WTC11 (cell line): Measurements from ENCODE around the gene UHRF1. TPM values are rescaled to one million over a fixed set of nuclear protein-coding genes. Genes with fewer than 3 reads are reported as not detected.
"Not testable (repeated sequence)": the region's sequence is repeated elsewhere in the genome, so short reads cannot be mapped to it uniquely, and the experiment has no call there.

Experiments
- ATAC-seq: fragments of 200-7000 bp; cut with Tn5 transposase; 2 replicates; pipeline ENCODE4 v1.10.0; 2021; ENCODE audit warnings: mild to moderate bottlenecking, moderate library complexity
- CTCF ChIA-PET: fragments of 300-600 bp; sonication (Branson Sonifier 250); formaldehyde crosslinking; loops from one replicate; lab custom pipeline; 2021; ENCODE audit warnings: antibody characterized with exemption; lab: Charles Lee
- POLR2A ChIA-PET: fragments of 350-600 bp; sonication (Branson Sonifier 250); formaldehyde crosslinking; loops from one replicate; lab custom pipeline; 2021; ENCODE audit warnings: antibody characterized with exemption; lab: Charles Lee
- DNase-seq: peaks from one replicate; pipeline ENCODE4 v3.0.0; 2021; ENCODE audit warnings: low spot score
- H3K27ac Mint-ChIP-seq: 2 replicates; pipeline ENCODE4 v1.8.0; 2021; ENCODE audit warnings: mixed read lengths
- H3K27me3 Mint-ChIP-seq: 2 replicates; pipeline ENCODE4 v1.8.0; 2021; ENCODE audit warnings: low read depth, mild to moderate bottlenecking, moderate library complexity, mixed read lengths
- H3K36me3 Mint-ChIP-seq: 2 replicates; pipeline ENCODE4 v1.8.0; 2021; ENCODE audit warnings: mixed read lengths
- H3K4me1 Mint-ChIP-seq: 2 replicates; pipeline ENCODE4 v1.8.0; 2022; ENCODE audit warnings: mixed read lengths
- H3K4me3 Mint-ChIP-seq: 2 replicates; pipeline ENCODE4 v1.8.0; 2021; ENCODE audit warnings: mild to moderate bottlenecking, moderate library complexity, mixed read lengths
- H3K9me3 Mint-ChIP-seq: 2 replicates; pipeline ENCODE4 v1.8.0; 2021; ENCODE audit warnings: mixed read lengths
- ATF1 ChIP-seq: sonication (generic); formaldehyde crosslinking; IDR thresholded peaks from 2 replicates; pipeline ENCODE4 v1.8.1; 2023; ENCODE audit warnings: mild to moderate bottlenecking, moderate library complexity, missing genetic modification reagents
- ETV6 ChIP-seq: sonication (generic); formaldehyde crosslinking; IDR thresholded peaks from 2 replicates; pipeline ENCODE4 v1.8.1; 2022; ENCODE audit warnings: mild to moderate bottlenecking, missing genetic modification reagents
- FOXK1 ChIP-seq: sonication (generic); formaldehyde crosslinking; IDR thresholded peaks from 2 replicates; pipeline ENCODE4 v1.8.0; 2022; ENCODE audit warnings: mild to moderate bottlenecking, moderate library complexity, missing genetic modification reagents
- FOXP1 ChIP-seq: sonication (generic); formaldehyde crosslinking; IDR thresholded peaks from 2 replicates; pipeline ENCODE4 v1.8.0; 2022; ENCODE audit warnings: missing genetic modification reagents, mild to moderate bottlenecking, moderate library complexity, borderline replicate concordance
- GABPB1 ChIP-seq: sonication (generic); formaldehyde crosslinking; IDR thresholded peaks from 2 replicates; pipeline ENCODE4 v1.8.1; 2023; ENCODE audit warnings: mild to moderate bottlenecking, missing genetic modification reagents
- HMGA2 ChIP-seq: fragments of 250-450 bp; sonication (Bioruptor Pico); IDR thresholded peaks from 2 replicates; pipeline ENCODE4 v1.4.0; 2021; ENCODE audit warnings: mild to moderate bottlenecking, moderate library complexity
- JUN ChIP-seq: sonication (generic); formaldehyde crosslinking; IDR thresholded peaks from 2 replicates; pipeline ENCODE4 v1.8.0; 2023; ENCODE audit warnings: mild to moderate bottlenecking, missing genetic modification reagents
- MXD4 ChIP-seq: fragments of 250-450 bp; sonication (Bioruptor Pico); IDR thresholded peaks from 2 replicates; pipeline ENCODE4 v1.8.0; 2021; ENCODE audit warnings: mild to moderate bottlenecking, moderate library complexity, borderline replicate concordance
- SOX15 ChIP-seq: fragments of 250-450 bp; sonication (Bioruptor Pico); IDR thresholded peaks from 2 replicates; pipeline ENCODE4 v1.9.0; 2021; ENCODE audit warnings: mild to moderate bottlenecking
- SP1 ChIP-seq: sonication (generic); formaldehyde crosslinking; conservative IDR thresholded peaks from 2 replicates; pipeline ENCODE4 v1.8.1; 2022; ENCODE audit warnings: missing genetic modification reagents
- STAT6 ChIP-seq: sonication (generic); formaldehyde crosslinking; conservative IDR thresholded peaks from 2 replicates; pipeline ENCODE4 v1.8.1; 2023; ENCODE audit warnings: mild to moderate bottlenecking, low read depth, missing genetic modification reagents, moderate library complexity
- TEAD1 ChIP-seq: sonication (generic); formaldehyde crosslinking; IDR thresholded peaks from 2 replicates; pipeline ENCODE4 v1.8.0; 2022; ENCODE audit warnings: mild to moderate bottlenecking, missing genetic modification reagents
- USF1 ChIP-seq: sonication (generic); formaldehyde crosslinking; IDR thresholded peaks from 2 replicates; pipeline ENCODE4 v1.8.0; 2022; ENCODE audit warnings: mild to moderate bottlenecking, missing genetic modification reagents
- USF2 ChIP-seq: sonication (generic); formaldehyde crosslinking; IDR thresholded peaks from 2 replicates; pipeline ENCODE4 v1.8.1; 2023; ENCODE audit warnings: mild to moderate bottlenecking, missing genetic modification reagents, moderate library complexity
- ZBTB21 ChIP-seq: sonication (generic); formaldehyde crosslinking; IDR thresholded peaks from 2 replicates; pipeline ENCODE4 v1.8.1; 2023; ENCODE audit warnings: mild to moderate bottlenecking, missing genetic modification reagents, borderline replicate concordance
- ZMAT4 ChIP-seq: fragments of 250-450 bp; sonication (Bioruptor Pico); IDR thresholded peaks from 2 replicates; pipeline ENCODE4 v1.9.0; 2021; ENCODE audit warnings: mild to moderate bottlenecking
- ZNF138 ChIP-seq: sonication (generic); formaldehyde crosslinking; conservative IDR thresholded peaks from 2 replicates; pipeline ENCODE4 v1.8.1; 2022; ENCODE audit warnings: mild to moderate bottlenecking, moderate library complexity, missing genetic modification reagents
- ZNF232 ChIP-seq: sonication (generic); formaldehyde crosslinking; IDR thresholded peaks from 2 replicates; pipeline ENCODE4 v1.8.0; 2022; ENCODE audit warnings: mild to moderate bottlenecking, missing genetic modification reagents
- ZNF317 ChIP-seq: sonication (generic); formaldehyde crosslinking; IDR thresholded peaks from 2 replicates; pipeline ENCODE4 v1.8.1; 2023; ENCODE audit warnings: low read depth, mild to moderate bottlenecking, moderate library complexity, missing genetic modification reagents, borderline replicate concordance
- ZNF423 ChIP-seq: fragments of 250-450 bp; sonication (Bioruptor Pico); IDR thresholded peaks from 2 replicates; pipeline ENCODE4 v2.1.2; 2022; ENCODE audit warnings: mild to moderate bottlenecking, moderate library complexity
- ZNF671 ChIP-seq: fragments of 250-450 bp; sonication (Bioruptor Pico); IDR thresholded peaks from 2 replicates; pipeline ENCODE4 v1.8.0; 2021; ENCODE audit warnings: mild to moderate bottlenecking
- total RNA-seq: library from RNA; stranded (reverse); gene quantifications from 3 replicates; pipeline ENCODE4 v1.2.3, GENCODE V29; 2021
- TF ChIP-seq, protein P1 (sequence below): sonication (generic); formaldehyde crosslinking; conservative IDR thresholded peaks from 2 replicates; pipeline ENCODE4 v1.8.1; 2022; ENCODE audit warnings: mild to moderate bottlenecking, missing genetic modification reagents
- TF ChIP-seq, protein P2 (sequence below): sonication (generic); formaldehyde crosslinking; IDR thresholded peaks from 2 replicates; pipeline ENCODE4 v1.8.1; 2022; ENCODE audit warnings: low read depth, mild to moderate bottlenecking, moderate library complexity, missing genetic modification reagents, borderline replicate concordance

UHRF1 gene
- total RNA-seq, 1 experiment from 2014 or later: 42.5 TPM

- no peaks in the 10 kb centered on the region for H3K9me3 Mint-ChIP-seq
- ChIA-PET POLR2A (interaction anchor here (0.6 to 0.7 kb wide), 2 partner anchors 25 to 103 kb away, joined by 3 to 4 read pairs; no protein-coding TSS in a partner anchor), CTCF (no interaction called here)
- H3K27me3 Mint-ChIP-seq: peaks cover 68% of the 10 kb centered on the region
- peaks cover 3% of the 10 kb centered on the region; the same call in 1 of the 2 replicates for H3K4me1 Mint-ChIP-seq
- no peaks in the 10 kb centered on the region for H3K36me3 Mint-ChIP-seq
- TF ChIP-seq, protein P1, sequence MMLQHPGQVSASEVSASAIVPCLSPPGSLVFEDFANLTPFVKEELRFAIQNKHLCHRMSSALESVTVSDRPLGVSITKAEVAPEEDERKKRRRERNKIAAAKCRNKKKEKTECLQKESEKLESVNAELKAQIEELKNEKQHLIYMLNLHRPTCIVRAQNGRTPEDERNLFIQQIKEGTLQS (CRISPR knock-in tag): no peak
- TF ChIP-seq, all 79 proteins: peak for 0
- ATAC-seq: no peak
- DNase-seq: no peak
- Mint-ChIP-seq H3K27ac (no peak overlapping the region), H3K4me3 (no peak overlapping the region)
Measured at GRCh38 chr19:4891066-4891465, 18.2 kb upstream of the UHRF1 start.

DNA sequence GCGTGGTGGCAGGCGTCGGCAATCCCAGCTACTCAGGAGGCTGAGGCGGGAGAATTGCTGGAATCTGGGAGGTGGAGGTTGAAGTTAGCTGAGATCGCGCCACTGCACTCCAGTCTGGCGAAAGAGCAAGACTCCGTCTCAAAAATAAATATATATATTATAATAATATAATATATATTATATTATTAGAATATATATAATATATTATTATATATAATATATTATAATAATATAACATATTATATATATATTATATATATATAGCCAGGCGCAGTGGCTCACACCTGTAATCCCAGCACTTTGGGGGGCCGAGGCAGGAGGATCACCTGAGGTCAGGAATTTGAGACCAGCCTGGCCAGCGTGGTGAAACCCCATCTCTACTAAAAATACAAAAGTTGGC is 16.3 kb upstream of the UHRF1 start:
- ATAC-seq, CTCF ChIA-PET, H3K27ac Mint-ChIP-seq, POLR2A ChIA-PET, DNase-seq, H3K4me3 Mint-ChIP-seq, H3K4me1 Mint-ChIP-seq, H3K36me3 Mint-ChIP-seq, H3K9me3 Mint-ChIP-seq: not testable (repeated sequence)
- H3K27me3 Mint-ChIP-seq: peaks cover 87% of the 10 kb centered on the region
- peak; percentile 92; the same call in 1 of the 2 replicates for TF ChIP-seq HMGA2 (CRISPR knock-in tag)

GRCh38 chr19:4896372-4896771 is 12.9 kb upstream of the UHRF1 start:
- DNase-seq (no peak), ATAC-seq (no peak)
- no peaks in the 10 kb centered on the region for H3K36me3 Mint-ChIP-seq
- no peak overlapping the region for H3K27ac Mint-ChIP-seq
- ChIA-PET POLR2A (interaction anchor here (0.7 kb wide), 1 partner anchor 15 kb away, joined by 5 read pairs; no protein-coding TSS in a partner anchor), CTCF (interaction anchor here (0.7 kb wide), 1 partner anchor 87 kb away, joined by 3 read pairs; no protein-coding TSS in a partner anchor)
- H3K4me3 Mint-ChIP-seq: no peak overlapping the region
- H3K4me1 Mint-ChIP-seq: peaks cover 3% of the 10 kb centered on the region; the same call in 1 of the 2 replicates
- peaks cover 82% of the 10 kb centered on the region for H3K27me3 Mint-ChIP-seq
- TF ChIP-seq USF2: no peak
- no peak for TF ChIP-seq ZNF317 (CRISPR knock-in tag)
- TF ChIP-seq TEAD1 (CRISPR knock-in tag): no peak
- TF ChIP-seq ZNF232: no peak
- TF ChIP-seq ETV6: no peak
- TF ChIP-seq FOXK1: no peak
- no peak for TF ChIP-seq STAT6 (CRISPR knock-in tag)
- no peak for TF ChIP-seq ZNF423 (CRISPR knock-in tag)
- H3K9me3 Mint-ChIP-seq: no peaks in the 10 kb centered on the region

DNA sequence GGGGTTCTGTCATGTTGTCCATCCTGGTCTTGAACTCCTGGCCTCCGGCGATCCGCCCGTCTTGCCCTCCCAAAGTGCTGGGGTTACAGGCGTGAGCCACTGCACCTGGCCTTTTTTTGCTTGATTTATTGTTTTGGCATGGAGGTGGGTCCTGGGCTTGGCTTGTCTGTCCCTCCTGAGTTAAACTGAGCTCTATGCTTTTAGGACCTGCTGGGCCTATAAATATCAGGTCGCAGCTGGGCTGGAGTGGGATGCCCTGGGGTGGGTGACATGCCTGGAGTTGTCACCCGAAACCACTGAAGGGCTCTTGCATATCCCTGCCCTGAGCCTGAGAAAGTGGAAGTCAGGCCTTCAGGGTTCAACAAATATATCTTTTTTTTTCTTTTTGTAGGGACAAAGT is 12.2 kb upstream of the UHRF1 start:
- CTCF ChIA-PET: no interaction called here

GRCh38 chr19:4900879-4901278 is 8.4 kb upstream of the UHRF1 start:
- H3K4me3 Mint-ChIP-seq, DNase-seq, ATAC-seq, H3K4me1 Mint-ChIP-seq, H3K9me3 Mint-ChIP-seq, CTCF ChIA-PET, H3K27ac Mint-ChIP-seq, H3K36me3 Mint-ChIP-seq, POLR2A ChIA-PET: not testable (repeated sequence)
- peaks cover 53% of the 10 kb centered on the region for H3K27me3 Mint-ChIP-seq

More for the DNA sequence above, 12.2 kb upstream of the UHRF1 start:
- Mint-ChIP-seq H3K4me3 (no peak overlapping the region), H3K36me3 (no peaks in the 10 kb centered on the region), H3K9me3 (no peaks in the 10 kb centered on the region), H3K4me1 (peaks cover 3% of the 10 kb centered on the region; the same call in 1 of the 2 replicates), H3K27me3 (peaks cover 79% of the 10 kb centered on the region), H3K27ac (no peak overlapping the region)
- no peak for ATAC-seq
- POLR2A ChIA-PET: no interaction called here
- DNase-seq: no peak
- TF ChIP-seq USF1 (CRISPR knock-in tag) (no peak), FOXP1 (CRISPR knock-in tag) (no peak), MXD4 (CRISPR knock-in tag) (no peak), SP1 (CRISPR knock-in tag) (no peak), ZNF671 (CRISPR knock-in tag) (no peak), ZMAT4 (CRISPR knock-in tag) (no peak), ZBTB21 (no peak), GABPB1 (CRISPR knock-in tag) (no peak), JUN (CRISPR knock-in tag) (no peak), ZNF138 (CRISPR knock-in tag) (no peak), ATF1 (no peak), SOX15 (CRISPR knock-in tag) (no peak)
- TF ChIP-seq, protein P2, sequence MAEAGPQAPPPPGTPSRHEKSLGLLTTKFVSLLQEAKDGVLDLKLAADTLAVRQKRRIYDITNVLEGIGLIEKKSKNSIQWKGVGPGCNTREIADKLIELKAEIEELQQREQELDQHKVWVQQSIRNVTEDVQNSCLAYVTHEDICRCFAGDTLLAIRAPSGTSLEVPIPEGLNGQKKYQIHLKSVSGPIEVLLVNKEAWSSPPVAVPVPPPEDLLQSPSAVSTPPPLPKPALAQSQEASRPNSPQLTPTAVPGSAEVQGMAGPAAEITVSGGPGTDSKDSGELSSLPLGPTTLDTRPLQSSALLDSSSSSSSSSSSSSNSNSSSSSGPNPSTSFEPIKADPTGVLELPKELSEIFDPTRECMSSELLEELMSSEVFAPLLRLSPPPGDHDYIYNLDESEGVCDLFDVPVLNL (CRISPR knock-in tag): no peak
